RWPE2 (cell line): ENCODE data around the gene ZC3H12D.

Experiments
- ATAC-seq: fragments of 200-7000 bp; cut with Tn5 transposase; 3 replicates; pipeline ENCODE4 v1.9.1; 2021; ENCODE audit warnings: low read depth
- DNase-seq: peaks from one replicate; pipeline ENCODE4 v3.0.0-alpha.2; 2020; ENCODE audit warnings: low spot score
- H3K27ac ChIP-seq: fragments of 450-650 bp; 2 replicates; pipeline ENCODE4 v1.5.1; 2017; ENCODE audit warnings: mild to moderate bottlenecking; ENCODE audit not compliant: poor library complexity, severe bottlenecking
- H3K27me3 ChIP-seq: fragments of 250-450 bp; sonication (Bioruptor Pico); 2 replicates; pipeline ENCODE4 v1.5.1; 2021; ENCODE audit warnings: mild to moderate bottlenecking, moderate library complexity; ENCODE audit not compliant: insufficient read depth, poor library complexity, severe bottlenecking
- H3K36me3 ChIP-seq: fragments of 250-450 bp; sonication (Bioruptor Pico); 2 replicates; pipeline ENCODE4 v1.5.1; 2020; ENCODE audit warnings: low read depth, mild to moderate bottlenecking, moderate library complexity
- H3K4me1 ChIP-seq: fragments of 250-450 bp; sonication (Bioruptor Pico); 2 replicates; pipeline ENCODE4 v1.5.1; 2021; ENCODE audit warnings: mild to moderate bottlenecking, moderate library complexity; ENCODE audit not compliant: insufficient read depth, poor library complexity, severe bottlenecking
- H3K4me3 ChIP-seq: fragments of 250-450 bp; sonication (Bioruptor Pico); 2 replicates; pipeline ENCODE4 v1.5.1; 2021; ENCODE audit warnings: mild to moderate bottlenecking, moderate library complexity; ENCODE audit not compliant: severe bottlenecking
- H3K9me3 ChIP-seq: fragments of 250-450 bp; sonication (Bioruptor Pico); 2 replicates; pipeline ENCODE4 v1.5.1; 2021; ENCODE audit warnings: mild to moderate bottlenecking, moderate library complexity; ENCODE audit not compliant: severe bottlenecking
- CTCF ChIP-seq: fragments of 450-650 bp; IDR thresholded peaks from one replicate; pipeline ENCODE4 v1.5.1; 2017; ENCODE audit warnings: mild to moderate bottlenecking, moderate library complexity; ENCODE audit not compliant: poor library complexity, severe bottlenecking

The ZC3H12D gene

GRCh38 chr6:149410557-149410956 is 74.3 kb downstream of the ZC3H12D start:
- no peaks in the 10 kb centered on the region for H3K9me3 ChIP-seq
- ATAC-seq (no peak), DNase-seq (no peak)
- no peak for TF ChIP-seq CTCF
- no peak overlapping the region for H3K27ac ChIP-seq
- H3K4me1 ChIP-seq, result peaks cover 6% of the 10 kb centered on the region
- H3K36me3 ChIP-seq, result peaks cover 57% of the 10 kb centered on the region
- no peak overlapping the region for H3K4me3 ChIP-seq
- H3K27me3 ChIP-seq, result no peaks in the 10 kb centered on the region

GRCh38 chr6:149409617-149410016 is 75.2 kb downstream of the ZC3H12D start:
- Histone ChIP-seq H3K4me1 (peaks cover 7% of the 10 kb centered on the region), H3K27me3 (no peaks in the 10 kb centered on the region), H3K4me3 (no peak overlapping the region), H3K9me3 (no peaks in the 10 kb centered on the region), H3K36me3 (peaks cover 66% of the 10 kb centered on the region), H3K27ac (no peak overlapping the region)
- TF ChIP-seq CTCF, result no peak
- DNase-seq (no peak), ATAC-seq (no peak)

- Histone ChIP-seq H3K4me1 (peaks cover 7% of the 10 kb centered on the region), H3K4me3 (no peak overlapping the region), H3K9me3 (no peaks in the 10 kb centered on the region), H3K36me3 (peaks cover 82% of the 10 kb centered on the region), H3K27ac (no peak overlapping the region), H3K27me3 (no peaks in the 10 kb centered on the region)
- DNase-seq (no peak), ATAC-seq (no peak)
- no peak for TF ChIP-seq CTCF
These were observed 78.7 kb downstream of the ZC3H12D start for GRCh38 chr6:149405823-149406765.

GRCh38 chr6:149403534-149403933 is 81.3 kb downstream of the ZC3H12D start:
- Histone ChIP-seq H3K27me3 (no peaks in the 10 kb centered on the region), H3K9me3 (no peaks in the 10 kb centered on the region), H3K4me1 (peaks cover 7% of the 10 kb centered on the region), H3K4me3 (no peak overlapping the region), H3K27ac (no peak overlapping the region), H3K36me3 (peaks cover 89% of the 10 kb centered on the region)
- DNase-seq (no peak), ATAC-seq (peak; percentile 38; the same call in 2 of the 3 replicates)
- no peak for TF ChIP-seq CTCF

GRCh38 chr6:149400050-149400449 is 84.8 kb downstream of the ZC3H12D start, which contains the start of gene SUMO4:
SUMO4 (plus strand) TSS chr6:149400262; CDS start chr6:149400392, 130 bp downstream.
- no peak for ATAC-seq
- no peak for DNase-seq
- H3K27me3 ChIP-seq, result no peaks in the 10 kb centered on the region
- no peaks in the 10 kb centered on the region for H3K9me3 ChIP-seq
- H3K4me3 ChIP-seq, result no peak within 1 kb of the TSS
- no peak for TF ChIP-seq CTCF
- no peaks in the 10 kb centered on the region for H3K4me1 ChIP-seq
- peaks cover 73% of the 10 kb centered on the region for H3K36me3 ChIP-seq
- no peak within 1 kb of the TSS for H3K27ac ChIP-seq
